Heart left ventricle (tissue), 16 donors: ENCODE measurements around the gene SRR. TPM values are rescaled to one million over a fixed set of nuclear protein-coding genes. Genes with fewer than 3 reads are reported as not detected.
A peak's percentile ranks its signal among the peaks of the same experiment; 100 is the strongest.

Experiments
- ATAC-seq, 4 donors: fragments of 200-7000 bp; cut with Tn5 transposase; one replicate each; pipeline ENCODE4 v1.9.1; 2020 to 2022; ENCODE audit warnings: moderate library complexity in 4 of 4, mild to moderate bottlenecking in 3 of 4, moderate number of reproducible peaks in 1 of 4
- DNase-seq, 5 donors: peaks; one replicate each; pipeline ENCODE4 v3.0.0-alpha.2; 2020
- H3K27ac ChIP-seq, 12 donors: fragments of 200-600 bp; sonication (generic) in 4 of 12; one replicate each; pipeline versions ENCODE4 v1.5.0 to v1.8.0; 2016 to 2022; ENCODE audit warnings: mild to moderate bottlenecking in 2 of 12
- H3K27me3 ChIP-seq, 9 donors: fragments of 200-600 bp; sonication (generic) in 2 of 9; one replicate each; pipeline versions ENCODE4 v1.5.1 to v1.8.0; 2016 to 2022; ENCODE audit warnings: mild to moderate bottlenecking in 3 of 9
- H3K36me3 ChIP-seq, 9 donors: fragments of 200-600 bp; sonication (generic) in 2 of 9; one replicate each; pipeline versions ENCODE4 v1.5.0 to v1.8.0; 2018 to 2022; ENCODE audit warnings: mild to moderate bottlenecking in 2 of 9
- H3K4me1 ChIP-seq, 12 donors: fragments of 200-600 bp; sonication (generic) in 4 of 12; one replicate each; pipeline versions ENCODE4 v1.5.0 to v1.8.0; 2016 to 2022; ENCODE audit warnings: mild to moderate bottlenecking in 3 of 12
- H3K4me3 ChIP-seq, 12 donors: fragments of 200-600 bp; sonication (generic) in 4 of 12; one replicate each; pipeline versions ENCODE4 v1.5.0 to v1.8.0; 2017 to 2022; ENCODE audit warnings: mild to moderate bottlenecking in 9 of 12, moderate library complexity in 4 of 12
- H3K9me3 ChIP-seq, 12 donors: fragments of 200-600 bp; sonication (generic) in 4 of 12; one replicate each; pipeline versions ENCODE4 v1.5.0 to v1.8.0; 2016 to 2022; ENCODE audit warnings: mild to moderate bottlenecking in 1 of 12
- CTCF ChIP-seq, 12 donors: fragments of 200-600 bp; sonication (generic) in 4 of 12; IDR thresholded peaks; one replicate each; pipeline versions ENCODE4 v1.5.0 to v1.8.0; 2018 to 2022; ENCODE audit warnings: antibody characterized with exemption in 12 of 12, mild to moderate bottlenecking in 5 of 12
- POLR2A ChIP-seq, 2 donors: fragments of 450-650 bp; IDR thresholded peaks; one replicate each; pipeline ENCODE4 v1.6.1; 2017; ENCODE audit warnings: antibody characterized with exemption in 2 of 2, mild to moderate bottlenecking in 2 of 2, moderate library complexity in 2 of 2
- WGBS, 4 donors: extraction: QIAGEN DNeasy Blood & Tissue Kit in 2 of 4; methylation state at CpG; one replicate each; pipeline versions ENCODE4 v1.1.5 to v1.1.7; 2013 to 2018; 5-methylcytosine and 5-hydroxymethylcytosine counted together
- intact Hi-C, 10 donors: fragments of 100-400 bp; cut with DNase I; formaldehyde crosslinking; loops; one replicate each; pipeline versions ENCODE4 v1.11.1 to v1.14.2; 2022
- polyA plus RNA-seq, 2 donors: library from polyadenylated mRNA; stranded (reverse); fragments of 200-250 nt; gene quantifications; one replicate each; pipeline ENCODE4 v1.2.3, GENCODE V29; 2013
- total RNA-seq, 9 donors: library from RNA; depleted of rRNA in 2 of 9; stranded (reverse); fragments of >200 nt in 2 of 9; fragmentation: NEBNext Ultra II Directional in 3 of 9; extraction: Animal tissue kit (Norgen Biotek cat#: 25700) in 3 of 9; gene quantifications; one replicate each; pipeline versions ENCODE4 v1.1.0 to v1.2.4, GENCODE V29; 2016 to 2023
- donor health status: ischemic (EF 13 %, LVEDD 7.1; RV severe dilation, severe dysfunction).
- donor health status: healthy with polysubstance abuse.
- donor health status: DM: no; HTN: yes; CAD: no.
- donor health status: DM: no; HTN: no; CAD: no.
- donor health status: ischemic (EF 25% LVEDD 6.9; RV normal size, moderate dysfunction).
- donor health status: ischemic (EF 25% LVEDD 5.7; RV mildly dilated, moderate dysfunction).
- donor health status: healthy.
- donor health status: DM: yes; HTN: yes; CAD: no.
- donor health status: ischemic (EF 35%, LVEDD 5.7; RV mildly dilated, moderate dysfunction).
- donor health status: nonischemic (EF 11% LVEDD 7.7; RV severe dilation, severe dysfunction).
- donor health status: DM: yes; HTN: yes; CAD: no.
- donor health status: PGD.
- donor health status: ischemic (EF 29% LVEDD 5.4; RV normal size, mild dysfunction).
- donor health status: nonischemic (EF 23%, LVEDD 6.1; RV moderate dilation, normal function).

The SRR gene
- total and polyA plus RNA-seq, 11 donors = 2.9 to 19.7 (median 8.6) TPM

- H3K4me3 ChIP-seq = no peak overlapping the region
- no peaks in the 10 kb centered on the region for H3K9me3 ChIP-seq
- TF ChIP-seq POLR2A (IDR thresholded peaks at IDR 0.05) (no peak), CTCF (IDR thresholded peaks at IDR 0.05) (peak; percentile 42 to 72 (median 62))
- H3K27me3 ChIP-seq = no peaks in the 10 kb centered on the region
- no peak overlapping the region for H3K27ac ChIP-seq
- intact Hi-C loops = loop anchor here (1.0 to 10.0 kb wide), 9 partner anchors 35 to 388 kb away; partner anchors contain the start of gene HIC1 (in 3 of the 10)
- WGBS, 4 donors = 58 to 64% (median 60%) methylated on average over 7 of the region's 7 CpGs
- peak in 3 of 4 donors; percentile 48 to 80 (median 65) for ATAC-seq
- no peak for DNase-seq
- H3K36me3 ChIP-seq = peaks cover 0 to 96% (median 87%) of the 10 kb centered on the region in 9 donors
- peaks cover 0 to 16% (median 0%) of the 10 kb centered on the region in 12 donors for H3K4me1 ChIP-seq
Observed at GRCh38 chr17:2282297-2282873, 21.4 kb upstream of the SRR start.

GRCh38 chr17:2283302-2283701 lies 20.4 kb upstream of the SRR start:
- no peak for DNase-seq
- intact Hi-C loops = loop anchor here (2.0 to 10.0 kb wide), 8 partner anchors 36 to 389 kb away; partner anchors contain the start of gene HIC1 (in 2 of the 10)
- no peak overlapping the region for H3K4me3 ChIP-seq
- no peaks in the 10 kb centered on the region for H3K27me3 ChIP-seq
- peaks cover 0 to 16% (median 0%) of the 10 kb centered on the region in 12 donors for H3K4me1 ChIP-seq
- 87 to 93% (median 88%) methylated on average over 4 to 7 of the region's 7 CpGs for WGBS, 4 donors
- H3K27ac ChIP-seq = no peak overlapping the region
- H3K36me3 ChIP-seq = peaks cover 0 to 96% (median 88%) of the 10 kb centered on the region in 9 donors
- H3K9me3 ChIP-seq = no peaks in the 10 kb centered on the region
- ATAC-seq = no peak
- TF ChIP-seq POLR2A (IDR thresholded peaks at IDR 0.05) = no peak
- no peak for TF ChIP-seq CTCF (IDR thresholded peaks at IDR 0.05)

GRCh38 chr17:2289878-2290478 lies 13.8 kb upstream of the SRR start:
- Histone ChIP-seq H3K4me3 (no peak overlapping the region), H3K4me1 (peaks cover 0 to 6% (median 0%) of the 10 kb centered on the region in 12 donors), H3K27ac (no peak overlapping the region), H3K27me3 (no peaks in the 10 kb centered on the region), H3K9me3 (no peaks in the 10 kb centered on the region), H3K36me3 (peaks cover 0 to 96% (median 90%) of the 10 kb centered on the region in 9 donors)
- DNase-seq (no peak), ATAC-seq (no peak)
- WGBS, 4 donors = 92 to 98% (median 95%) methylated on average over 5 of the region's 5 CpGs
- intact Hi-C loops = loop anchor here in 5 of 10 donors (10.0 kb wide), 3 partner anchors 235 to 395 kb away; partner anchors contain the start of gene HIC1 (in 1 of the 5)
- TF ChIP-seq POLR2A (IDR thresholded peaks at IDR 0.05) (no peak), CTCF (IDR thresholded peaks at IDR 0.05) (no peak)

GRCh38 chr17:2292100-2292499 lies 11.7 kb upstream of the SRR start:
- no peak overlapping the region for H3K4me3 ChIP-seq
- H3K9me3 ChIP-seq = no peaks in the 10 kb centered on the region
- peaks cover 0 to 6% (median 0%) of the 10 kb centered on the region in 12 donors for H3K4me1 ChIP-seq
- H3K27me3 ChIP-seq = no peaks in the 10 kb centered on the region
- no peak overlapping the region for H3K27ac ChIP-seq
- peaks cover 0 to 99% (median 97%) of the 10 kb centered on the region in 9 donors for H3K36me3 ChIP-seq
- TF ChIP-seq CTCF (IDR thresholded peaks at IDR 0.05) (no peak), POLR2A (IDR thresholded peaks at IDR 0.05) (no peak)
- ATAC-seq (no peak), DNase-seq (no peak)
- 83 to 88% (median 85%) methylated on average over 2 of the region's 2 CpGs for WGBS, 4 donors
- intact Hi-C loops = no loop called here
